Measurements from ENCODE around the gene THAP7.

DNA sequence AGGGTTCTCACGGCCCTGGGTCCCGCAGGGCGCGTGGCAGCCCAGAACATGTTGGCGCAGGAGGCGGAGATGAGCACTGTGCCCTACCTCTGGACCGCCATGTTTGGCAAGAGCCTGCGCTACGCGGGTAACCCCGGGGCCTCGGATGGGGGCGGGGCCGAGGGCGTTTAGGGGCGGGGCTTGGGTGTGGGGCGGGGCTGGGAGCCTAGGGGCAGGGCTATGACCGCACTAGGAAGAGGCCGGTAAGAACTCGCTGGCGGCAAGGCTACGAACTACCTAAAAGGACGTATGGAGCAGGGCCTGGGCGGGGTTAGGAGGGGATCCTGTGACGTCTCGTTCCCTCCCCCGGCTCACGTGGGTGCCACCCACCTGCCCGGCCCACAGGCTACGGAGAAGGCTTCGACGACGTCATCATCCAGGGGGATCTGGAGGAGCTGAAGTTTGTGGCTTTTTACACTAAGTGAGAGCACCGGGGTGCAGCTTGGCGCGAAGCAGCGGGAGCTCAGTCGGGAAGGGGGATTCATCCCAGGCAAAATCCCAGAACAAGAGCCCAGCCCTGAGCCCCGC lies 22.6 kb downstream of the THAP7 start:
- TF ChIP-seq, protein P1, sequence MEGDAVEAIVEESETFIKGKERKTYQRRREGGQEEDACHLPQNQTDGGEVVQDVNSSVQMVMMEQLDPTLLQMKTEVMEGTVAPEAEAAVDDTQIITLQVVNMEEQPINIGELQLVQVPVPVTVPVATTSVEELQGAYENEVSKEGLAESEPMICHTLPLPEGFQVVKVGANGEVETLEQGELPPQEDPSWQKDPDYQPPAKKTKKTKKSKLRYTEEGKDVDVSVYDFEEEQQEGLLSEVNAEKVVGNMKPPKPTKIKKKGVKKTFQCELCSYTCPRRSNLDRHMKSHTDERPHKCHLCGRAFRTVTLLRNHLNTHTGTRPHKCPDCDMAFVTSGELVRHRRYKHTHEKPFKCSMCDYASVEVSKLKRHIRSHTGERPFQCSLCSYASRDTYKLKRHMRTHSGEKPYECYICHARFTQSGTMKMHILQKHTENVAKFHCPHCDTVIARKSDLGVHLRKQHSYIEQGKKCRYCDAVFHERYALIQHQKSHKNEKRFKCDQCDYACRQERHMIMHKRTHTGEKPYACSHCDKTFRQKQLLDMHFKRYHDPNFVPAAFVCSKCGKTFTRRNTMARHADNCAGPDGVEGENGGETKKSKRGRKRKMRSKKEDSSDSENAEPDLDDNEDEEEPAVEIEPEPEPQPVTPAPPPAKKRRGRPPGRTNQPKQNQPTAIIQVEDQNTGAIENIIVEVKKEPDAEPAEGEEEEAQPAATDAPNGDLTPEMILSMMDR (IDR thresholded peaks at IDR 0.05; ENCODE audit: borderline replicate concordance, extremely low read depth, low read length, poor library complexity, severe bottlenecking), result no peak
- no peak for TF ChIP-seq EZH2 (IDR thresholded peaks at IDR 0.05; ENCODE audit: borderline replicate concordance, low read depth, low read length, severe bottlenecking)

Data from DND-41 (cell line).